ENCODE measurements around the gene POLR2A.

Gene POLR2A

DNA sequence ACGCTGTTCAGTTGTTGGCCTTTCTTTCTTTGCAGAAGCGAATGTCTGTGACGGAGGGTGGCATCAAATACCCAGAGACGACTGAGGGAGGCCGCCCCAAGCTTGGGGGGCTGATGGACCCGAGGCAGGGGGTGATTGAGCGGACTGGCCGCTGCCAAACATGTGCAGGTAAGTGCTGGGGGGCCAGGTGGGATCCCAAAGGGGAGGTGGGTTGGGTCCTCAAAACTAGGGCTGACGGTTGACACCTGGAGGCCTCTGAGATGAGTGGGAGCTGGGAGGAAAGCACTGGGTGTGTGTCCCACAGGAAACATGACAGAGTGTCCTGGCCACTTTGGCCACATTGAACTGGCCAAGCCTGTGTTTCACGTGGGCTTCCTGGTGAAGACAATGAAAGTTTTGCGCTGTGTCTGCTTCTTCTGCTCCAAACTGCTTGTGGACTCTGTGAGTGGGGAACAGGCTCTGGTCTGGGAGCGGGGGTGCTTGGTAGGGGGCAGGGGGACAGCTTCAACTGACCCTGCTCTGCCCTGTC, 11.8 kb downstream of the POLR2A start:
- Histone ChIP-seq H3K27ac (ENCODE audit: low read length) (no peak overlapping the region), H3K4me3 (ENCODE audit: low read length in 2 of 2) (no peak overlapping the region)

DNA sequence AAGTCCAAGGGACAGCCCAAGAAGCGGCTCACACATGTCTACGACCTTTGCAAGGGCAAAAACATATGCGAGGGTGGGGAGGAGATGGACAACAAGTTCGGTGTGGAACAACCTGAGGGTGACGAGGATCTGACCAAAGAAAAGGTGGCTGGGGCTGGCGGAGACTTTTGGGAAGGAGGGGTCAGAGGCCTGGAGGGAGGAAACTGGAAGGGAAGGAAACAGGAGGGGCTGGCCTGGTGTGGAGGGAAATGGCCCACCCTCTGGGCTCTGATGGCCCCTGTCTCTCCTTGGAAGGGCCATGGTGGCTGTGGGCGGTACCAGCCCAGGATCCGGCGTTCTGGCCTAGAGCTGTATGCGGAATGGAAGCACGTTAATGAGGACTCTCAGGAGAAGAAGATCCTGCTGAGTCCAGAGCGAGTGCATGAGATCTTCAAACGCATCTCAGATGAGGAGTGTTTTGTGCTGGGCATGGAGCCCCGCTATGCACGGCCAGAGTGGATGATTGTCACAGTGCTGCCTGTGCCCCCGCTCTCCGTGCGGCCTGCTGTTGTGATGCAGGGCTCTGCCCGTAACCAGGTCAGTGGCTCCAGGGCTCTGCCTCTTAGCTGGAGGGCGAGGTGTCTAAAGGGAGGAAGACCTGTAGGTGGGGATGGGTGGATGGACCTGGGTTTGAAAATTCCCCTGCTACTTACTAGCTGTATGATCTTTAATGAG, 12.5 kb downstream of the POLR2A start:
- no peaks in the 10 kb centered on the region for H3K27me3 ChIP-seq (ENCODE audit: control insufficient read depth in 1 of 2, insufficient read depth in 2 of 2, low read length in 2 of 2)
- no peak overlapping the region for H3K4me3 ChIP-seq (ENCODE audit: low read length in 2 of 2)
- H3K9ac ChIP-seq (ENCODE audit: low read length in 2 of 2): no peak overlapping the region
- no peak overlapping the region for H3K27ac ChIP-seq (ENCODE audit: low read length)
- no peaks in the 10 kb centered on the region for H3K4me1 ChIP-seq (ENCODE audit: control insufficient read depth, insufficient read depth, low read length)
- H3K9me3 ChIP-seq (ENCODE audit: control insufficient read depth in 2 of 2, low read length in 2 of 2): no peaks in the 10 kb centered on the region
- H3K36me3 ChIP-seq (ENCODE audit: control insufficient read depth in 2 of 2, insufficient read depth in 2 of 2, low read length in 2 of 2): peaks cover 47 to 53% of the 10 kb centered on the region in 2 donors

More for the DNA sequence above, 11.8 kb downstream of the POLR2A start:
- Histone ChIP-seq H3K4me1 (ENCODE audit: control insufficient read depth, insufficient read depth, low read length) (no peaks in the 10 kb centered on the region), H3K36me3 (ENCODE audit: control insufficient read depth in 2 of 2, insufficient read depth in 2 of 2, low read length in 2 of 2) (peaks cover 40 to 46% of the 10 kb centered on the region in 2 donors), H3K27me3 (ENCODE audit: control insufficient read depth in 1 of 2, insufficient read depth in 2 of 2, low read length in 2 of 2) (no peaks in the 10 kb centered on the region), H3K9me3 (ENCODE audit: control insufficient read depth in 2 of 2, low read length in 2 of 2) (no peaks in the 10 kb centered on the region), H3K9ac (ENCODE audit: low read length in 2 of 2) (no peak overlapping the region)

DNA sequence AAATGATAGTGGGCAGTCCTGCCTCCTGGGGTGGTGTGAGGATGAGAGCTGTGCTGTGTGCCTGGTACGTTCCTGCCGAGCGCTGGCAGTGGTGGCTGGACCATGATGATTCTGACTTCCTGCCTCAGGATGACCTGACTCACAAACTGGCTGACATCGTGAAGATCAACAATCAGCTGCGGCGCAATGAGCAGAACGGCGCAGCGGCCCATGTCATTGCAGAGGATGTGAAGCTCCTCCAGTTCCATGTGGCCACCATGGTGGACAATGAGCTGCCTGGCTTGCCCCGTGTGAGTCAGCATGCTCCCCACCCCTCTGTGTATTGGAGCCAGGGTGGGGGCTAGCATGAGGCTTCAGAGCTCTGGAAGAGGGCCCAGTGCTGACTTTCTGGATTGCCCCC, 13.1 kb downstream of the POLR2A start:
- Histone ChIP-seq H3K27ac (ENCODE audit: low read length) (no peak overlapping the region), H3K4me1 (ENCODE audit: control insufficient read depth, insufficient read depth, low read length) (no peaks in the 10 kb centered on the region), H3K9ac (ENCODE audit: low read length in 2 of 2) (no peak overlapping the region), H3K36me3 (ENCODE audit: control insufficient read depth in 2 of 2, insufficient read depth in 2 of 2, low read length in 2 of 2) (peaks cover 53 to 58% of the 10 kb centered on the region in 2 donors), H3K4me3 (ENCODE audit: low read length in 2 of 2) (no peak overlapping the region), H3K27me3 (ENCODE audit: control insufficient read depth in 1 of 2, insufficient read depth in 2 of 2, low read length in 2 of 2) (no peaks in the 10 kb centered on the region), H3K9me3 (ENCODE audit: control insufficient read depth in 2 of 2, low read length in 2 of 2) (no peaks in the 10 kb centered on the region)

DNA sequence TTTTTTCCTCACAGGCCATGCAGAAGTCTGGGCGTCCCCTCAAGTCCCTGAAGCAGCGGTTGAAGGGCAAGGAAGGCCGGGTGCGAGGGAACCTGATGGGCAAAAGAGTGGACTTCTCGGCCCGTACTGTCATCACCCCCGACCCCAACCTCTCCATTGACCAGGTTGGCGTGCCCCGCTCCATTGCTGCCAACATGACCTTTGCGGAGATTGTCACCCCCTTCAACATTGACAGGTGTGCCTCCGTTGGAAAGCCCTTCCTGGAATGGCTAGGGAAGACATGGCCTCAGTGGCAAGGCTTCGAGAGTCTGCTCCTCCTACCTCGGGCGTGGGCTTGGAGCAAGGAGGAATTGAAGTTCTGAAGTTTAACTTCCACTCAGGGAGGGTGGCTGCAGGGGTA, 13.5 kb downstream of the POLR2A start:
- Histone ChIP-seq H3K9me3 (ENCODE audit: control insufficient read depth in 2 of 2, low read length in 2 of 2) (no peaks in the 10 kb centered on the region), H3K9ac (ENCODE audit: low read length in 2 of 2) (no peak overlapping the region), H3K27ac (ENCODE audit: low read length) (no peak overlapping the region), H3K4me1 (ENCODE audit: control insufficient read depth, insufficient read depth, low read length) (no peaks in the 10 kb centered on the region), H3K4me3 (ENCODE audit: low read length in 2 of 2) (no peak overlapping the region), H3K27me3 (ENCODE audit: control insufficient read depth in 1 of 2, insufficient read depth in 2 of 2, low read length in 2 of 2) (no peaks in the 10 kb centered on the region), H3K36me3 (ENCODE audit: control insufficient read depth in 2 of 2, insufficient read depth in 2 of 2, low read length in 2 of 2) (peaks cover 57 to 61% of the 10 kb centered on the region in 2 donors)

DNA sequence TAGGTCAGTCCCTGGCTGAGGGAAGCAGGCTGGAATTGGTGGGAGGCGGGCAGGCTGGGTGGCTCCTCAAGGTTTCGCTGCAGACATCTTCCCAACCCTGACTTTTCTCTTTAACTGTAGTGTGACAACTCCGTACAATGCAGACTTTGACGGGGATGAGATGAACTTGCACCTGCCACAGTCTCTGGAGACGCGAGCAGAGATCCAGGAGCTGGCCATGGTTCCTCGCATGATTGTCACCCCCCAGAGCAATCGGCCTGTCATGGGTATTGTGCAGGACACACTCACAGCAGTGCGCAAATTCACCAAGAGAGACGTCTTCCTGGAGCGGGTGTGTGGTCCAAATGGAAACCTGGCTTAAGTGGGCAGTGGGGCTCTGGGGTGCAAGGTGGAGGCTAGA, 15.0 kb downstream of the POLR2A start:
- H3K9ac ChIP-seq (ENCODE audit: low read length in 2 of 2): no peak overlapping the region
- H3K9me3 ChIP-seq (ENCODE audit: control insufficient read depth in 2 of 2, low read length in 2 of 2): no peaks in the 10 kb centered on the region
- H3K36me3 ChIP-seq (ENCODE audit: control insufficient read depth in 2 of 2, insufficient read depth in 2 of 2, low read length in 2 of 2): peaks cover 69 to 76% of the 10 kb centered on the region in 2 donors
- no peak overlapping the region for H3K4me3 ChIP-seq (ENCODE audit: low read length in 2 of 2)
- H3K27ac ChIP-seq (ENCODE audit: low read length): no peak overlapping the region
- no peaks in the 10 kb centered on the region for H3K4me1 ChIP-seq (ENCODE audit: control insufficient read depth, insufficient read depth, low read length)
- no peaks in the 10 kb centered on the region for H3K27me3 ChIP-seq (ENCODE audit: control insufficient read depth in 1 of 2, insufficient read depth in 2 of 2, low read length in 2 of 2)

DNA sequence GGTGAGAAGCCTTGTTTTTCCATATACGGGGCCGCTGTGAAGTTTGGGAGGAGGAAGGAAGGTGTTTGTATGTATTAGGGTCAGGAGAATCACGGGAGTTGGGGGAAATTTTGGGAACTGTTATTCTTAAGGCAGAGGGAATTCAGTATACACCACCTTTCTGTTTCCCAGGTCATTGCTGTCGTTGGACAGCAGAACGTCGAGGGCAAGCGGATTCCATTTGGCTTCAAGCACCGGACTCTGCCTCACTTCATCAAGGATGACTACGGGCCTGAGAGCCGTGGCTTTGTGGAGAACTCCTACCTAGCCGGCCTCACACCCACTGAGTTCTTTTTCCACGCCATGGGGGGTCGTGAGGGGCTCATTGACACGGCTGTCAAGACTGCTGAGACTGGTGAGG, 17.6 kb downstream of the POLR2A start:
- H3K27ac ChIP-seq (ENCODE audit: low read length): no peak overlapping the region
- no peaks in the 10 kb centered on the region for H3K27me3 ChIP-seq (ENCODE audit: control insufficient read depth in 1 of 2, insufficient read depth in 2 of 2, low read length in 2 of 2)
- H3K9me3 ChIP-seq (ENCODE audit: control insufficient read depth in 2 of 2, low read length in 2 of 2): no peaks in the 10 kb centered on the region
- peaks cover 66 to 70% of the 10 kb centered on the region in 2 donors for H3K36me3 ChIP-seq (ENCODE audit: control insufficient read depth in 2 of 2, insufficient read depth in 2 of 2, low read length in 2 of 2)
- no peak overlapping the region for H3K4me3 ChIP-seq (ENCODE audit: low read length in 2 of 2)
- H3K4me1 ChIP-seq (ENCODE audit: control insufficient read depth, insufficient read depth, low read length): no peaks in the 10 kb centered on the region
- no peak overlapping the region for H3K9ac ChIP-seq (ENCODE audit: low read length in 2 of 2)

DNA sequence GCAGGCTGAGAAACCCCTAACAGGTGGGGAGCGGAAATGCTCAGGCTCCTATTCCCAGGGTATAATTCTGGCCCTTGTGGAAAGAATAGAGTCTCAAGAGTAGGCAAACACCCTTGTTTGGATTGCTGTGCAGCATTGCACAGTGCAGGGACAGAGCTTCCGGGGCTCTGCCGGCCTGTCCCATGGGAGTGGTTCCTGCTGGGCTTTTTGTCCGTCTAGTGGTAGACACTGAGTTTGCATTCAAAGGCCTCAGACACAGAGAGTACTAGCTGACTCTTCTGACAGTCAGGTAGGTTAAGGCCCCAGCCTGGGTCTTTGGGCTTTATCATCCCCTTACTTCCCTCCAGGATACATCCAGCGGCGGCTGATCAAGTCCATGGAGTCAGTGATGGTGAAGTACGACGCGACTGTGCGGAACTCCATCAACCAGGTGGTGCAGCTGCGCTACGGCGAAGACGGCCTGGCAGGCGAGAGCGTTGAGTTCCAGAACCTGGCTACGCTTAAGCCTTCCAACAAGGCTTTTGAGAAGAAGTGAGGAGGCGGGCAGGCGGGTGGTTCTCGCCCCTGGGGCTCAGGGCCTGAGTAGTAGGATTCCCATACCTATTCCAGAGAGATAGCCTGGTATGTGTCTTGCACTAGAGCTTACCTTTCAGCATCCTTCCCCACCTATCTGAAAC, 18.1 kb downstream of the POLR2A start:
- Histone ChIP-seq H3K4me1 (ENCODE audit: control insufficient read depth, insufficient read depth, low read length) (no peaks in the 10 kb centered on the region), H3K27ac (ENCODE audit: low read length) (no peak overlapping the region), H3K36me3 (ENCODE audit: control insufficient read depth in 2 of 2, insufficient read depth in 2 of 2, low read length in 2 of 2) (peaks cover 60 to 64% of the 10 kb centered on the region in 2 donors), H3K9me3 (ENCODE audit: control insufficient read depth in 2 of 2, low read length in 2 of 2) (no peaks in the 10 kb centered on the region), H3K4me3 (ENCODE audit: low read length in 2 of 2) (no peak overlapping the region), H3K27me3 (ENCODE audit: control insufficient read depth in 1 of 2, insufficient read depth in 2 of 2, low read length in 2 of 2) (no peaks in the 10 kb centered on the region), H3K9ac (ENCODE audit: low read length in 2 of 2) (no peak overlapping the region)

DNA sequence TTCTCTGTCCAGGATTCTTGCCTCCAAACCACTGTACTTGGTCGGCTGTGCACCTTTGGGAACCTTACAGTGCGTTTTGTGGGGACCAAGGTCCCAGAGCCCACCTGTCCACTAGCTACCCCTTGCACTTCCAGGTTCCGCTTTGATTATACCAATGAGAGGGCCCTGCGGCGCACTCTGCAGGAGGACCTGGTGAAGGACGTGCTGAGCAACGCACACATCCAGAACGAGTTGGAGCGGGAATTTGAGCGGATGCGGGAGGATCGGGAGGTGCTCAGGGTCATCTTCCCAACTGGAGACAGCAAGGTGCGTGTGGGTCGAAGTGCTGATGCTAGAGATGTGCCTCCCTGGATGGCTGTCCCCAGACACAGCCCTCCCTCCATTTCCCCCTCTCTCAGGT, 18.8 kb downstream of the POLR2A start:
- H3K36me3 ChIP-seq (ENCODE audit: control insufficient read depth in 2 of 2, insufficient read depth in 2 of 2, low read length in 2 of 2): peaks cover 54 to 60% of the 10 kb centered on the region in 2 donors
- no peak overlapping the region for H3K4me3 ChIP-seq (ENCODE audit: low read length in 2 of 2)
- no peaks in the 10 kb centered on the region for H3K9me3 ChIP-seq (ENCODE audit: control insufficient read depth in 2 of 2, low read length in 2 of 2)
- H3K9ac ChIP-seq (ENCODE audit: low read length in 2 of 2): no peak overlapping the region
- H3K4me1 ChIP-seq (ENCODE audit: control insufficient read depth, insufficient read depth, low read length): no peaks in the 10 kb centered on the region
- H3K27ac ChIP-seq (ENCODE audit: low read length): no peak overlapping the region
- no peaks in the 10 kb centered on the region for H3K27me3 ChIP-seq (ENCODE audit: control insufficient read depth in 1 of 2, insufficient read depth in 2 of 2, low read length in 2 of 2)

DNA sequence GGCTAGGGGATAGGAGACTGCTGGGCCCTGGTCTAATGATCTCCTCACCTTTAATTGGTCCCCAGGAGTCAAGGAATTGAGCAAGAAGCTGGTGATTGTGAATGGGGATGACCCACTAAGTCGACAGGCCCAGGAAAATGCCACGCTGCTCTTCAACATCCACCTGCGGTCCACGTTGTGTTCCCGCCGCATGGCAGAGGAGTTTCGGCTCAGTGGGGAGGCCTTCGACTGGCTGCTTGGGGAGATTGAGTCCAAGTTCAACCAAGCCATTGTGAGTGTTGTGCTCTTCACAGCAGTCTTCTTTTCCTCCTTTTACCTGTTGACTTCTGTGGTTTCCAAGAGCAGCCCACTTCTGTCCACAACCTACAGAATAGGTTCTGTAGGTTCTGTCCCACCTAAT, 19.4 kb downstream of the POLR2A start:
- Histone ChIP-seq H3K27ac (ENCODE audit: low read length) (no peak overlapping the region), H3K9me3 (ENCODE audit: control insufficient read depth in 2 of 2, low read length in 2 of 2) (no peaks in the 10 kb centered on the region), H3K36me3 (ENCODE audit: control insufficient read depth in 2 of 2, insufficient read depth in 2 of 2, low read length in 2 of 2) (peaks cover 53 to 61% of the 10 kb centered on the region in 2 donors), H3K4me1 (ENCODE audit: control insufficient read depth, insufficient read depth, low read length) (no peaks in the 10 kb centered on the region), H3K27me3 (ENCODE audit: control insufficient read depth in 1 of 2, insufficient read depth in 2 of 2, low read length in 2 of 2) (no peaks in the 10 kb centered on the region), H3K4me3 (ENCODE audit: low read length in 2 of 2) (no peak overlapping the region), H3K9ac (ENCODE audit: low read length in 2 of 2) (no peak overlapping the region)

DNA sequence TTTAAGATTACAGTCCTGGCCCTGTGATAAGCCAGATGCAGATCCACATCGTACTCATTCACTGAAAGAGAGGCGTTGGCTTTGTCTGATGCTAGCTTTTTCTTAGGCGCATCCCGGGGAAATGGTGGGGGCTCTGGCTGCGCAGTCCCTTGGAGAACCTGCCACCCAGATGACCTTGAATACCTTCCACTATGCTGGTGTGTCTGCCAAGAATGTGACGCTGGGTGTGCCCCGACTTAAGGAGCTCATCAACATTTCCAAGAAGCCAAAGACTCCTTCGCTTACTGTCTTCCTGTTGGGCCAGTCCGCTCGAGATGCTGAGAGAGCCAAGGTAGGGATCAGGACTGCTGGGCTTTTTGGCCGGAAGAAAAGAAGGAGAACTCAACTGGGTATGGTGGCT, 24.0 kb downstream of the POLR2A start:
- Histone ChIP-seq H3K4me3 (ENCODE audit: low read length in 2 of 2) (no peak overlapping the region), H3K9me3 (ENCODE audit: control insufficient read depth in 2 of 2, low read length in 2 of 2) (no peaks in the 10 kb centered on the region), H3K9ac (ENCODE audit: low read length in 2 of 2) (no peak overlapping the region), H3K27ac (ENCODE audit: low read length) (no peak overlapping the region), H3K27me3 (ENCODE audit: control insufficient read depth in 1 of 2, insufficient read depth in 2 of 2, low read length in 2 of 2) (no peaks in the 10 kb centered on the region), H3K36me3 (ENCODE audit: control insufficient read depth in 2 of 2, insufficient read depth in 2 of 2, low read length in 2 of 2) (peaks cover 53 to 57% of the 10 kb centered on the region in 2 donors), H3K4me1 (ENCODE audit: control insufficient read depth, insufficient read depth, low read length) (no peaks in the 10 kb centered on the region)

DNA sequence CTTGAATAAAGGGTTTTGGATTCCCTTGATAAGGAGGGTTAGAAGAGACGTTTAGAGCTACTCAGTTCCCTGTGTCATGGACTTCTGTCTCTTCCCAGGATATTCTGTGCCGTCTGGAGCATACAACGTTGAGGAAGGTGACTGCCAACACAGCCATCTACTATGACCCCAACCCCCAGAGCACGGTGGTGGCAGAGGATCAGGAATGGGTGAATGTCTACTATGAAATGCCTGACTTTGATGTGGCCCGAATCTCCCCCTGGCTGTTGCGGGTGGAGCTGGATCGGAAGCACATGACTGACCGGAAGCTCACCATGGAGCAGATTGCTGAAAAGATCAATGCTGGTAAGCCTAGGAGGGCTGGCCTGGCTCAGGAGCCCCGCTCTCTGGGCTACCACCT, 24.7 kb downstream of the POLR2A start:
- Histone ChIP-seq H3K9me3 (ENCODE audit: control insufficient read depth in 2 of 2, low read length in 2 of 2) (no peaks in the 10 kb centered on the region), H3K27ac (ENCODE audit: low read length) (no peak overlapping the region), H3K9ac (ENCODE audit: low read length in 2 of 2) (no peak overlapping the region), H3K4me1 (ENCODE audit: control insufficient read depth, insufficient read depth, low read length) (no peaks in the 10 kb centered on the region), H3K27me3 (ENCODE audit: control insufficient read depth in 1 of 2, insufficient read depth in 2 of 2, low read length in 2 of 2) (no peaks in the 10 kb centered on the region), H3K4me3 (ENCODE audit: low read length in 2 of 2) (no peak overlapping the region), H3K36me3 (ENCODE audit: control insufficient read depth in 2 of 2, insufficient read depth in 2 of 2, low read length in 2 of 2) (peaks cover 50 to 56% of the 10 kb centered on the region in 2 donors)
